ENCODE measurements around the gene VMP1.

VMP1 gene

DNA sequence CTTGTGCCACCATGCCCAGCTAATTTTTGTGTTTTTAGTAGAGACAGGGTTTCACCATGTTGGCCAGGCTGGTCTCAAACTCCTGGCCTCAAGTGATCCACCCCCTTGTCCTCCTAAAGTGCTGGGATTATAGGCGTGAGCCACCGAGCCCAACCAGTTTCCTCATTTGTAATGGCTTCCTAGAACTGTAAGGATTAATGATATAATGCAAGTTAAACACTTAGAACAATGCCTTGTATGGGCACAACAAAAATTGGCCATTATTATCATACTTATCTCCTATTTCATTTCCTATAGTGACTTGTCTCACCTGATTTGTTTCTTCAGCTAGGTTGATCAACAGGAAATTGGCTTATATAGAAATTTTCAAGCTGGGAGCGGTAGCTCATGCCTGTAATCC is 171.2 kb downstream of the VMP1 start:
- no peak for DNase-seq (ENCODE audit: extremely low read depth, insufficient read length)
- Histone ChIP-seq H3K4me3 (replicated peaks; ENCODE audit: low read depth, low read length) (no peak overlapping the region), H3K36me3 (ENCODE audit: control insufficient read depth, insufficient read depth, low read length) (peaks cover 2% of the 10 kb centered on the region), H3K27me3 (replicated peaks; ENCODE audit: control insufficient read depth, insufficient read depth, low read length) (no peaks in the 10 kb centered on the region)
- TF ChIP-seq CTCF (IDR thresholded peaks at IDR 0.05; ENCODE audit: insufficient read depth, low read length, poor library complexity, severe bottlenecking) = no peak

GRCh38 chr17:59884861-59885260 is 177.4 kb downstream of the VMP1 start:
- Histone ChIP-seq H3K27me3 (replicated peaks; ENCODE audit: control insufficient read depth, insufficient read depth, low read length) (no peaks in the 10 kb centered on the region), H3K36me3 (ENCODE audit: control insufficient read depth, insufficient read depth, low read length) (peaks cover 2% of the 10 kb centered on the region), H3K4me3 (replicated peaks; ENCODE audit: low read depth, low read length) (no peak overlapping the region)
- TF ChIP-seq CTCF (IDR thresholded peaks at IDR 0.05; ENCODE audit: insufficient read depth, low read length, poor library complexity, severe bottlenecking) = no peak
- no peak for DNase-seq (ENCODE audit: extremely low read depth, insufficient read length)

- Histone ChIP-seq H3K27me3 (replicated peaks; ENCODE audit: control insufficient read depth, insufficient read depth, low read length) (no peaks in the 10 kb centered on the region), H3K4me3 (replicated peaks; ENCODE audit: low read depth, low read length) (no peak overlapping the region), H3K36me3 (ENCODE audit: control insufficient read depth, insufficient read depth, low read length) (peaks cover 2% of the 10 kb centered on the region)
- no peak for DNase-seq (ENCODE audit: extremely low read depth, insufficient read length)
- no peak for TF ChIP-seq CTCF (IDR thresholded peaks at IDR 0.05; ENCODE audit: insufficient read depth, low read length, poor library complexity, severe bottlenecking)
These were observed 180.8 kb downstream of the VMP1 start for GRCh38 chr17:59888145-59888750.

DNA sequence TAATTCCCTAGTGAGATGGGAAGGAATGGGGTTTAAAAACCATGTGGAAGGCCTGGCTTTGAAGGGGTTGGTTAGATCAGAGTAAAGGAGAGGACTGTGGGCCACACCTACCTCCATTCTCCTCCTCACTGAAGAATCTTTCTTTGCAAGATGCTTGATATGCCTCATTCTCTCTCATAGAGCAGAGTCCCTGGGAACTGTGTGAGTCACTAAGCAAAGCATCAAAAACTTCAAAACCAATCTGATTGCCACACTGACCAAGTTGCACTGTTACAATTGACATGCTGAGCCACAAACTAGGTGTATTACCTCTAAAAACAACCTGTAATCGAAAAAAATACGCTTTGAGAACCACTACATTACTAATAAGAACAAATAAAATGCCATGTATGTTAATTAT is 183.3 kb downstream of the VMP1 start:
- no peak for TF ChIP-seq CTCF (IDR thresholded peaks at IDR 0.05; ENCODE audit: insufficient read depth, low read length, poor library complexity, severe bottlenecking)
- Histone ChIP-seq H3K27me3 (replicated peaks; ENCODE audit: control insufficient read depth, insufficient read depth, low read length) (no peaks in the 10 kb centered on the region), H3K36me3 (ENCODE audit: control insufficient read depth, insufficient read depth, low read length) (no peaks in the 10 kb centered on the region), H3K4me3 (replicated peaks; ENCODE audit: low read depth, low read length) (no peak overlapping the region)
- DNase-seq (ENCODE audit: extremely low read depth, insufficient read length) = no peak
